Measurements from ENCODE around the gene PHLPP2. TPM values are rescaled to one million over a fixed set of nuclear protein-coding genes. Genes with fewer than 3 reads are reported as not detected.
A peak's percentile ranks its signal among the peaks of the same experiment; 100 is the strongest.

Gene PHLPP2
- total RNA-seq, 4 donors from 2014 or later: 7.4 to 21.5 (median 17.4) TPM

GRCh38 chr16:71732587-71732986, 8.1 kb upstream of the PHLPP2 start:
- DNase-seq (ENCODE audit: low spot score): no peak
- no peak for ATAC-seq (ENCODE audit: low FRiP score)
- TF ChIP-seq, protein P1, sequence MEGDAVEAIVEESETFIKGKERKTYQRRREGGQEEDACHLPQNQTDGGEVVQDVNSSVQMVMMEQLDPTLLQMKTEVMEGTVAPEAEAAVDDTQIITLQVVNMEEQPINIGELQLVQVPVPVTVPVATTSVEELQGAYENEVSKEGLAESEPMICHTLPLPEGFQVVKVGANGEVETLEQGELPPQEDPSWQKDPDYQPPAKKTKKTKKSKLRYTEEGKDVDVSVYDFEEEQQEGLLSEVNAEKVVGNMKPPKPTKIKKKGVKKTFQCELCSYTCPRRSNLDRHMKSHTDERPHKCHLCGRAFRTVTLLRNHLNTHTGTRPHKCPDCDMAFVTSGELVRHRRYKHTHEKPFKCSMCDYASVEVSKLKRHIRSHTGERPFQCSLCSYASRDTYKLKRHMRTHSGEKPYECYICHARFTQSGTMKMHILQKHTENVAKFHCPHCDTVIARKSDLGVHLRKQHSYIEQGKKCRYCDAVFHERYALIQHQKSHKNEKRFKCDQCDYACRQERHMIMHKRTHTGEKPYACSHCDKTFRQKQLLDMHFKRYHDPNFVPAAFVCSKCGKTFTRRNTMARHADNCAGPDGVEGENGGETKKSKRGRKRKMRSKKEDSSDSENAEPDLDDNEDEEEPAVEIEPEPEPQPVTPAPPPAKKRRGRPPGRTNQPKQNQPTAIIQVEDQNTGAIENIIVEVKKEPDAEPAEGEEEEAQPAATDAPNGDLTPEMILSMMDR (IDR thresholded peaks at IDR 0.05): no peak

- TF ChIP-seq, protein P1 (IDR thresholded peaks at IDR 0.05): no peak
- DNase-seq (ENCODE audit: low spot score): no peak
- ATAC-seq (ENCODE audit: low FRiP score): no peak
These were observed 3.2 kb upstream of the PHLPP2 start for GRCh38 chr16:71727551-71728324.

DNA sequence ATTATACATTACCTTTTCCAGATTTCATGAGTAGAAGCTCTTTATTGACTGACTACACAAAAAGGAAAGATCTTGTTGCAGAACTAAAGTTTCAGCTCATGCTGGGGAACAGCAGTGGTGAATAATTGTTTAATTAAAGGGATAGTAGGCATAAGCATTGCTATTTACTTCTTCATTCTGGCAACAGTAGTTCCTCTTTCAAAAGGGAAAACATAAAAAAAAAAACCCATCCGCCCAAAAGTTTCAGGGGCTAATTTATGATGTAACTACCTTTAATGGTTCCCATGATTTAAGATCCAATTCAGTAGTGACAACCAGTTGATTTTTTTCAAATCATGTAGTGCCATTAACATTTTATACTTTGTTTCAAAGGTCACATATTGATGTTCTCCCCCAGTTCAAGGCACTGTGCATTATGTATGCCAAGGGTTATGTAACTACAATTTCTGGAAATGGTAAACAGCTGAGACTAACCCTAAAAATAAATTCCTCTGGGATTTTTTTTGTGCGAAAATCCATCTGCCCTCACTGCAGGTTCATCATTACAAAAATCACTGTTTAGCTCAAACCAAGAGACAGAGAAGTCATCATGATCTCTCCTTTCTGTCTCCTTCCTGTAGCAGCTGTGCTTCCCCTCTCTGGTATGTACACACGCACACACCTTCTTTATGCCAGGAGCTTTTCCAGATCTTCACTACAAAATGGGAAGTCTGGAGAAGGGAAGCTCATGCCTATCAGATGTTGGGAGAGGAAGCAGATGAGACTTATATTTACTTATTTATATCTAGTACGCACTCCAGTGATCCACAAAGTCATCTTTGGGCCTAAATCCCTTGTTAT, 2.2 kb upstream of the PHLPP2 start:
- no peak for DNase-seq (ENCODE audit: low spot score)
- ATAC-seq (ENCODE audit: low FRiP score): no peak
- TF ChIP-seq, protein P1 (IDR thresholded peaks at IDR 0.05): no peak

DNA sequence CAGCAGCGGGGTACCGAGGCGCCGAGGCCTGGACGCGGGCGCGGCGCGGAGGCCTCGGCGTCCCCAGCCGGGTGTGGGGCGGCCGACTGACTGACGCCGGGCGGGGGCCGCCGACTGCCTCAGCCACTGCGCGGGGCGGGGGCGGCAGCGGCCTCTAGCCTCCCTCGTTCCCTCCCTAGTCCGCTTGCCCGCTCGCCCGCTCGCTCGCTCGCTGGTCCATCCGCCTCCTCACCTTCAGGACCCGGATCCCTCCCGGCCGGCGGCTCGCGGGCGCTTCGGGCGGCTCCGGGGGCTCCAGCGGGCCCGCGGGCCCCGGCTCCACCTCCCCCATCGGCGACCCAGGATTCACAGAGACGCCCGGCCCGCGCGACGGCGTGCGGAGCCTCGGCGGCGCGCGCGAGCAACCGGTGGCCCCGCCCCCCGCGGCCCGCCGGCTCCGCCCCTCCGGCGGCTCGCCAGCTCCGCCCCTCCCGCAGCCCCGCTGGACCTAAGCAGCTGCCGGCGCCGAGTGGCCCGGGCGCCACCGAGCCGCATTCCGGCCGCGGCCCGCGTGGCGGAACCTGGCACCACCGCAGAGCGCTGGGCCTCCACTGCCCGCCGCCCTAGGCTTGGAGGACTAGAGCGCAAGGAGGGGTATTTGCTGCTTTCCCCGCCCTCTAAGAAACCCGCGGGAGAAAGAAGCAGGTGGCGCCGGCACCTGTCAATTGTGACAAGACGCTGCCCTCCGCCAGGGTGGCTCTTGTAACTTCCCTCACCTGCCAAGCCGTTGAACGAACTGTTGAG, 773 bp downstream of the PHLPP2 start:
- ATAC-seq (ENCODE audit: low FRiP score): peak; percentile 91
- DNase-seq (ENCODE audit: low spot score): peak; percentile 39
- TF ChIP-seq, protein P1 (IDR thresholded peaks at IDR 0.05): no peak

DNA sequence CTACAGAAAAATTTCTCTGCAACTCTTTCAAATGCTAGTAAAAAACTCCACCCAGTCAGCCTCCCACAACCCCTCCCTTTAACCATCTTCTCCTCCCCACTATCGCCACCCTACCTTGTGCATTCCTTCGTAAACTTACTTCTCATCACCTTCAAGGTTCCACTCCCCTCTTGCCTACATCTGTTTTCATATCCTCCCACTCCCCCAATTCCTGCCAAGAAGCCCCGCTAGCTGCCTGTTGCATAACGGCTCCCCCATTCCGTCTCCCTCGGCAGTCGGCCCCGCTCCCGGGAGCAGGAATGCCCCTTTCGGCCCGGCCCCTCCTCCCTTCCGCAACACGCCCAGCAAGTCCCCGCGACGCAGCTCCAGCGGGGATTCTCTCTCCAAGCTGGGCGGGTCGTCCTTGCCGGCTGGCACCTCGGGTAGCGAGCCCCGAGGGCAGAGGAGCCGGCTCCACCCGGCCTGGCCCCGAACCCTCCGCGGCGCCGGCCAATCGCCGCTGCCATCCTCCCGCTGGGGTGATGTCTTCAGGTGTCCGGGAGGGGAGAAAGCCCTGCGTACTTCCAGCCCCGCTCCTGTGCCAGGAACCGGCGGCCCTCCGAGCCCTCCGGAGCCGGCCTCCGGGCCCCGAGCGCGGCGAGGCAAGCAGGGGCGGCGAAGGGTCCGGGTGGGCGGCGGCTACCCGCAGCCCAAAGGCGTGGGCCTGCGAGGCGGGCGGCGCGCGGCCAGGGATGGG, 1.5 kb downstream of the PHLPP2 start:
- DNase-seq (ENCODE audit: low spot score): peak; percentile 39
- ATAC-seq (ENCODE audit: low FRiP score): peak; percentile 73
- TF ChIP-seq, protein P1 (IDR thresholded peaks at IDR 0.05): no peak

GRCh38 chr16:71721066-71721740, 3.3 kb downstream of the PHLPP2 start:
- TF ChIP-seq, protein P1 (IDR thresholded peaks at IDR 0.05): no peak
- ATAC-seq (ENCODE audit: low FRiP score): no peak
- DNase-seq (ENCODE audit: low spot score): no peak
